Endodermal cell (in vitro differentiated cells): Measurements from ENCODE around the gene CYP3A4. TPM values are rescaled to one million over a fixed set of nuclear protein-coding genes. Genes with fewer than 3 reads are reported as not detected.

ENCODE experiments used
- DNase-seq: peaks from one replicate; pipeline ENCODE4 v3.0.0-alpha.2; 2017
- H3K27ac ChIP-seq: 2 replicates; pipeline ENCODE4 v1.5.1; 2013; ENCODE audit warnings: mild to moderate bottlenecking, low read depth, low read length, moderate library complexity
- H3K27me3 ChIP-seq: 2 replicates; pipeline ENCODE4 v1.6.1; 2013; ENCODE audit warnings: mild to moderate bottlenecking, low read length, moderate library complexity; ENCODE audit not compliant: insufficient read depth, control insufficient read depth, poor library complexity, severe bottlenecking
- H3K36me3 ChIP-seq: 2 replicates; pipeline ENCODE4 v1.7.0; 2013; ENCODE audit warnings: mild to moderate bottlenecking, low read length, moderate library complexity; ENCODE audit not compliant: control insufficient read depth, insufficient read depth
- H3K4me1 ChIP-seq: one replicate; pipeline ENCODE4 v1.7.0; 2013; ENCODE audit warnings: low read length; ENCODE audit not compliant: control insufficient read depth, insufficient read depth
- H3K4me3 ChIP-seq: 2 replicates; pipeline ENCODE4 v1.5.1; 2013; ENCODE audit warnings: mild to moderate bottlenecking, low read length, moderate library complexity
- H3K9ac ChIP-seq: 2 replicates; pipeline ENCODE4 v1.6.1; 2013; ENCODE audit warnings: mild to moderate bottlenecking, low read length, moderate library complexity; ENCODE audit not compliant: poor library complexity, severe bottlenecking; ENCODE audit errors: extremely low read depth
- H3K9me3 ChIP-seq: 2 replicates; pipeline ENCODE4 v1.6.1; 2013; ENCODE audit warnings: mild to moderate bottlenecking, low read length, moderate library complexity; ENCODE audit not compliant: control insufficient read depth
- H3K27ac Mint-ChIP-seq: 2 replicates; pipeline ENCODE4 v1.8.0; 2020; ENCODE audit warnings: mixed read lengths
- H3K27me3 Mint-ChIP-seq: 2 replicates; pipeline ENCODE4 v1.8.0; 2021; ENCODE audit warnings: mild to moderate bottlenecking, mixed read lengths; ENCODE audit not compliant: insufficient read depth
- H3K36me3 Mint-ChIP-seq: 2 replicates; pipeline ENCODE4 v1.8.0; 2020; ENCODE audit warnings: low read depth, mixed read lengths
- H3K4me1 Mint-ChIP-seq: 2 replicates; pipeline ENCODE4 v1.8.0; 2020; ENCODE audit warnings: mixed read lengths
- H3K4me3 Mint-ChIP-seq: 2 replicates; pipeline ENCODE4 v1.8.0; 2020; ENCODE audit warnings: mild to moderate bottlenecking, moderate library complexity, mixed read lengths
- H3K9me3 Mint-ChIP-seq: 2 replicates; pipeline ENCODE4 v1.8.0; 2020; ENCODE audit warnings: mild to moderate bottlenecking, mixed read lengths
- WGBS, 2 experiments: methylation state at CpG; one replicate each; pipeline versions ENCODE4 v1.1.5 to v1.1.7; 2013; ENCODE audit warnings: missing lambda C conversion rate in 2 of 2, mixed read lengths in 1 of 2; ENCODE audit not compliant: insufficient coverage in 1 of 2, insufficient read length in 1 of 2; 5-methylcytosine and 5-hydroxymethylcytosine counted together
- total RNA-seq, 2 donors: library from RNA; stranded (reverse); fragmentation: NEBNext Ultra II Directional in 1 of 2; extraction: Animal tissue kit (Norgen Biotek cat#: 25700) in 1 of 2; gene quantifications; 2 replicates in 1 of 2; 3 replicates in 1 of 2; pipeline ENCODE4 v1.2.1, GENCODE V29; 2021
- TF ChIP-seq, protein P1 (sequence below): fragments of 200-600 bp; sonication (generic); conservative IDR thresholded peaks from 2 replicates; pipeline ENCODE4 v1.5.0; 2021; ENCODE audit warnings: antibody characterized with exemption, mild to moderate bottlenecking

CYP3A4 gene
- total RNA-seq, 2 donors from 2014 or later = 0.11 TPM; not detected in 1

DNA sequence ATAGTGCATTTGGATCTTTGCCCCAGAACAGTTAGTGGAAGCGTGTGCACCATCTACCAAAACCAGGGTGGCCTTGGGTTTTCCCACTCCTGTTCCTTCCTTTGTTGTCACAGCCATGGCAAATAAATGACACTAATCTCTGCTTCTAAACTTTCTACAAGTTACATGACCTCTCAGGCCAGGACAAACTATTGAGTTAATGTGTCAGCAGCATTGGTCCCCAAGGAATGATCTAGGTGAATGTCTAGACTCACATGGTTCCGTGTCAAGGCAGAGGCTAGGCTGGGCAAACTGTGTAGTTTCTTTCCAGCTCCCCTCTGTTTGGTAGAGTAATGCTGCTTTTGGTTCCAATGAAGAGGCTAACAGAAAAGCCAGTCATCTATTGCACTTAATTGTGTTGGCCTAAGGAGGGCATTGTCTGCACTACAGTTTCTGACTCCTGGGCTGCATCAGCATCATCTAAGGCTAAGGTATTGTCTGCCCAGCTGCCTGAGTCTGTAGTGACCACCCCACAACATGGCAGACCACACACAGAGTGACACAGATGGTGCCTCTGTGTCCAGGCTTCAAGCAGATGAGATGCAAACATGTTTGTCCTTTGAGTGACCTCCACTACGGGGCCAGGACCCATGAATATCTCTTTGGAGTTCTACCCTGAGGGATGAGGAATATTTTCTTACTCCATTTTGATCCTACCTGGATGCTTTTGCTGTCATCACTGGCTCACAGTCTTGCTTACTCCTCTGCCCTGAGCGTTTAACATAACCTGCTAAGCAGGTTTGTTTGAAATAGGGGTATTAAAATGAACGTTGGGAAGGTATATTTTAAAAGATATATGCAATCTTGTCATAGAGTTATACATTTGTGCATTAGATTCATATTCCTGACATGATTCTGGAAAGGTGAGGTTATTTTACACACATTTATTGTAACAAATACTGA is 1.7 kb downstream of the CYP3A4 start:
- no peak overlapping the region for H3K4me3 Mint-ChIP-seq

DNA sequence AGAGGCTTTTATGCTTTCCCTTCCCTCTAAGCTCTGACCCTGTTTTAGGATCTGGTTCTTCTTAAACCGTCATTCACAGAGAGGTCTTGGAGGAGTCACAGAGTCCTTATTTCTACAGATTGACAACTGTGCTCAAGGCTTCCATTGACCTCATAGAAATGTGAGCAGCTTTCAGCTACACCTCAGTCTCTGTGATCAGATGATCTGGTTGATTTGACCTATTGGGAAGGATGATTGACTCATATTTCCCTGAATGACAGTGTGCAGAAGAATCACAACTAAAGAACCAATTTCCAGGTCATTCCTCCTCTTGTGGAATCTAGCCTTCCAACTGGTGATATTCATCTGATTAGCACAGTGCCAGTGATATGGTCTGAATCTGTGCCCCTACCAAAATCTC is 3.4 kb downstream of the CYP3A4 start:
- H3K4me3 ChIP-seq = no peak overlapping the region
- H3K4me1 ChIP-seq = no peaks in the 10 kb centered on the region
- TF ChIP-seq, protein P1, sequence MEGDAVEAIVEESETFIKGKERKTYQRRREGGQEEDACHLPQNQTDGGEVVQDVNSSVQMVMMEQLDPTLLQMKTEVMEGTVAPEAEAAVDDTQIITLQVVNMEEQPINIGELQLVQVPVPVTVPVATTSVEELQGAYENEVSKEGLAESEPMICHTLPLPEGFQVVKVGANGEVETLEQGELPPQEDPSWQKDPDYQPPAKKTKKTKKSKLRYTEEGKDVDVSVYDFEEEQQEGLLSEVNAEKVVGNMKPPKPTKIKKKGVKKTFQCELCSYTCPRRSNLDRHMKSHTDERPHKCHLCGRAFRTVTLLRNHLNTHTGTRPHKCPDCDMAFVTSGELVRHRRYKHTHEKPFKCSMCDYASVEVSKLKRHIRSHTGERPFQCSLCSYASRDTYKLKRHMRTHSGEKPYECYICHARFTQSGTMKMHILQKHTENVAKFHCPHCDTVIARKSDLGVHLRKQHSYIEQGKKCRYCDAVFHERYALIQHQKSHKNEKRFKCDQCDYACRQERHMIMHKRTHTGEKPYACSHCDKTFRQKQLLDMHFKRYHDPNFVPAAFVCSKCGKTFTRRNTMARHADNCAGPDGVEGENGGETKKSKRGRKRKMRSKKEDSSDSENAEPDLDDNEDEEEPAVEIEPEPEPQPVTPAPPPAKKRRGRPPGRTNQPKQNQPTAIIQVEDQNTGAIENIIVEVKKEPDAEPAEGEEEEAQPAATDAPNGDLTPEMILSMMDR = no peak
- H3K27me3 Mint-ChIP-seq = peaks cover 7% of the 10 kb centered on the region
- no peak overlapping the region for H3K9ac ChIP-seq
- peaks cover 3% of the 10 kb centered on the region for H3K9me3 ChIP-seq
- H3K36me3 ChIP-seq = no peaks in the 10 kb centered on the region
- 83 to 98% methylated on average over 1 of the region's 1 CpG for WGBS, 2 experiments
- H3K9me3 Mint-ChIP-seq = peaks cover 5% of the 10 kb centered on the region
- no peak for DNase-seq
- no peaks in the 10 kb centered on the region for H3K27me3 ChIP-seq
- H3K4me1 Mint-ChIP-seq = no peaks in the 10 kb centered on the region
- H3K36me3 Mint-ChIP-seq = no peaks in the 10 kb centered on the region
- H3K4me3 Mint-ChIP-seq = no peak overlapping the region
- H3K27ac ChIP-seq = no peak overlapping the region
- no peak overlapping the region for H3K27ac Mint-ChIP-seq

More for the DNA sequence above, 1.7 kb downstream of the CYP3A4 start:
- Mint-ChIP-seq H3K27me3 (peaks cover 8% of the 10 kb centered on the region), H3K9me3 (peaks cover 2% of the 10 kb centered on the region), H3K4me1 (no peaks in the 10 kb centered on the region), H3K36me3 (no peaks in the 10 kb centered on the region), H3K27ac (no peak overlapping the region)
- no peak for DNase-seq
- Histone ChIP-seq H3K36me3 (no peaks in the 10 kb centered on the region), H3K27ac (no peak overlapping the region), H3K4me1 (no peaks in the 10 kb centered on the region), H3K9ac (no peak overlapping the region), H3K9me3 (peaks cover 3% of the 10 kb centered on the region), H3K4me3 (no peak overlapping the region), H3K27me3 (no peaks in the 10 kb centered on the region)
- 90 to 96% methylated on average over 3 to 5 of the region's 5 CpGs for WGBS, 2 experiments
- TF ChIP-seq, protein P1 = peak; percentile 12

DNA sequence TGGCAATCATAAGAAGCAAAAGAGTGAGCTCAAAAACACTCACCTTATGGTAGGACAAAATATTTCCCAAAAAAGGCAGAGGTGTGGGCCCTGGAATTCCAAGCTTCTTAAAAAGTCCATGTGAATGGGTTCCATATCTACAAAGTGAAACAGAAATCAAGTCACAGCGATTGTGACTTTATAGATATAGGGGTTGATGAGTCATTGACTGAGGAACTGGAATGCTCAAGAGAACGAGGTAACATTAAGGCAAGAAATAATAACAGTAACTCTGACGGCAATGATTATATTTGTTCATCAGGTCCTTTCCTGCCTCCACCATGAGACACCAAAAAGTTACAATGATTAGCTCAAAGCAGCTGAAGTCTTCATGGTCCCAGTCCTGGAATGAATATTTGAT is 4.0 kb downstream of the CYP3A4 start:
- H3K4me1 Mint-ChIP-seq = no peaks in the 10 kb centered on the region
- H3K36me3 Mint-ChIP-seq = no peaks in the 10 kb centered on the region
- H3K9me3 Mint-ChIP-seq = peaks cover 5% of the 10 kb centered on the region
- 94 to 95% methylated on average over 3 of the region's 3 CpGs for WGBS, 2 experiments
- TF ChIP-seq, protein P1 = no peak
- no peaks in the 10 kb centered on the region for H3K4me1 ChIP-seq
- no peak overlapping the region for H3K4me3 Mint-ChIP-seq
- peaks cover 12% of the 10 kb centered on the region for H3K27me3 Mint-ChIP-seq
- H3K36me3 ChIP-seq = no peaks in the 10 kb centered on the region
- H3K27ac Mint-ChIP-seq = no peak overlapping the region
- DNase-seq = no peak
- no peaks in the 10 kb centered on the region for H3K27me3 ChIP-seq
- no peak overlapping the region for H3K9ac ChIP-seq
- no peak overlapping the region for H3K27ac ChIP-seq
- peaks cover 3% of the 10 kb centered on the region for H3K9me3 ChIP-seq
- no peak overlapping the region for H3K4me3 ChIP-seq
